ENCODE data around the gene RNF10. TPM values are rescaled to one million over a fixed set of nuclear protein-coding genes. Genes with fewer than 3 reads are reported as not detected.

The RNF10 gene
- total and polyA plus RNA-seq, 2 experiments from 2014 or later: 113 to 149 TPM

DNA sequence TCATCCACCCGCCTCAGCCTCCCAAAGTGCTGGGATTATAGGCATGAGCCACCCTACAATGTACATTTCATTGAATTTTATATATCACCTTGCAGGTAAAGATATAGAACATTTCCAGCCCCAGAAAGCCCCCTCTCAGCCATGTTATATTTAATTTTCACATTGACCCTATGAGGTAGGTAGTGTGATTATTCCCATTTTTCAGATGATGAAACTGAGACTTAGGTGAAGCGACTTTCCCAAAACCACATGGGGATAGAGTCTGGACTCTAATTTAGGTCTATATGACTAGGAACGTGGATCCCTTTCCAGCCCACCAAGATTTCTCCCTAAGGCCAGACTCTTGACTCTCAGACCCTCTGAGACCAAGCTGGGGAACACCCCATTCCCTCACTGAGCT lies 62.7 kb downstream of the RNF10 start:
- H3F3A ChIP-seq (replicated peaks; ENCODE audit: low read depth): no peaks in the 10 kb centered on the region
- no peak overlapping the region for H3K27ac Mint-ChIP-seq

GRCh38 chr12:120597861-120598260 lies 63.7 kb downstream of the RNF10 start:
- no peak for ATAC-seq
- no peak for DNase-seq (ENCODE audit: low spot score)
- Histone ChIP-seq H3K27ac (ENCODE audit: low read depth) (no peak overlapping the region), H3K4me1 (ENCODE audit: insufficient read depth) (no peaks in the 10 kb centered on the region; the same call in 1 of the 2 replicates), H3F3A (replicated peaks; ENCODE audit: low read depth) (no peaks in the 10 kb centered on the region), H3K4me2 (no peak overlapping the region), H3K27me3 (ENCODE audit: insufficient read depth) (no peaks in the 10 kb centered on the region), H3K36me3 (ENCODE audit: insufficient read depth) (no peaks in the 10 kb centered on the region), H2AFZ (no peak overlapping the region), H3K79me2 (replicated peaks; ENCODE audit: insufficient read depth) (no peaks in the 10 kb centered on the region), H3K9me2 (ENCODE audit: insufficient read depth) (no peaks in the 10 kb centered on the region), H4K20me1 (replicated peaks; ENCODE audit: insufficient read depth) (no peaks in the 10 kb centered on the region), H3K4me3 (no peak overlapping the region)
- Mint-ChIP-seq H3K4me3 (no peak overlapping the region), H3K4me1 (peaks cover 16% of the 10 kb centered on the region), H3K27me3 (ENCODE audit: insufficient read depth, low read depth, poor library complexity) (peaks cover 12% of the 10 kb centered on the region), H3K9me3 (no peaks in the 10 kb centered on the region), H3K36me3 (ENCODE audit: low read depth) (no peaks in the 10 kb centered on the region), H3K27ac (no peak overlapping the region)
- TF ChIP-seq POLR2AphosphoS5 (IDR thresholded peaks at IDR 0.05; ENCODE audit: low read depth): no peak
- TF ChIP-seq ZNF331 (CRISPR knock-in tag; IDR thresholded peaks at IDR 0.05; ENCODE audit: low read depth): no peak
- no peak for TF ChIP-seq STAT1 (IDR thresholded peaks at IDR 0.05; ENCODE audit: unreplicated experiment)
- TF ChIP-seq EZH2phosphoT487 (IDR thresholded peaks at IDR 0.05; ENCODE audit: unreplicated experiment): no peak
- TF ChIP-seq JUNB (IDR thresholded peaks at IDR 0.05; ENCODE audit: unreplicated experiment): no peak
- TF ChIP-seq, protein P1, sequence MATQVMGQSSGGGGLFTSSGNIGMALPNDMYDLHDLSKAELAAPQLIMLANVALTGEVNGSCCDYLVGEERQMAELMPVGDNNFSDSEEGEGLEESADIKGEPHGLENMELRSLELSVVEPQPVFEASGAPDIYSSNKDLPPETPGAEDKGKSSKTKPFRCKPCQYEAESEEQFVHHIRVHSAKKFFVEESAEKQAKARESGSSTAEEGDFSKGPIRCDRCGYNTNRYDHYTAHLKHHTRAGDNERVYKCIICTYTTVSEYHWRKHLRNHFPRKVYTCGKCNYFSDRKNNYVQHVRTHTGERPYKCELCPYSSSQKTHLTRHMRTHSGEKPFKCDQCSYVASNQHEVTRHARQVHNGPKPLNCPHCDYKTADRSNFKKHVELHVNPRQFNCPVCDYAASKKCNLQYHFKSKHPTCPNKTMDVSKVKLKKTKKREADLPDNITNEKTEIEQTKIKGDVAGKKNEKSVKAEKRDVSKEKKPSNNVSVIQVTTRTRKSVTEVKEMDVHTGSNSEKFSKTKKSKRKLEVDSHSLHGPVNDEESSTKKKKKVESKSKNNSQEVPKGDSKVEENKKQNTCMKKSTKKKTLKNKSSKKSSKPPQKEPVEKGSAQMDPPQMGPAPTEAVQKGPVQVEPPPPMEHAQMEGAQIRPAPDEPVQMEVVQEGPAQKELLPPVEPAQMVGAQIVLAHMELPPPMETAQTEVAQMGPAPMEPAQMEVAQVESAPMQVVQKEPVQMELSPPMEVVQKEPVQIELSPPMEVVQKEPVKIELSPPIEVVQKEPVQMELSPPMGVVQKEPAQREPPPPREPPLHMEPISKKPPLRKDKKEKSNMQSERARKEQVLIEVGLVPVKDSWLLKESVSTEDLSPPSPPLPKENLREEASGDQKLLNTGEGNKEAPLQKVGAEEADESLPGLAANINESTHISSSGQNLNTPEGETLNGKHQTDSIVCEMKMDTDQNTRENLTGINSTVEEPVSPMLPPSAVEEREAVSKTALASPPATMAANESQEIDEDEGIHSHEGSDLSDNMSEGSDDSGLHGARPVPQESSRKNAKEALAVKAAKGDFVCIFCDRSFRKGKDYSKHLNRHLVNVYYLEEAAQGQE (IDR thresholded peaks at IDR 0.05; ENCODE audit: unreplicated experiment): no peak
- no peak for TF ChIP-seq EZH2 (IDR thresholded peaks at IDR 0.05; ENCODE audit: low read depth, unreplicated experiment)
- TF ChIP-seq, protein P2, sequence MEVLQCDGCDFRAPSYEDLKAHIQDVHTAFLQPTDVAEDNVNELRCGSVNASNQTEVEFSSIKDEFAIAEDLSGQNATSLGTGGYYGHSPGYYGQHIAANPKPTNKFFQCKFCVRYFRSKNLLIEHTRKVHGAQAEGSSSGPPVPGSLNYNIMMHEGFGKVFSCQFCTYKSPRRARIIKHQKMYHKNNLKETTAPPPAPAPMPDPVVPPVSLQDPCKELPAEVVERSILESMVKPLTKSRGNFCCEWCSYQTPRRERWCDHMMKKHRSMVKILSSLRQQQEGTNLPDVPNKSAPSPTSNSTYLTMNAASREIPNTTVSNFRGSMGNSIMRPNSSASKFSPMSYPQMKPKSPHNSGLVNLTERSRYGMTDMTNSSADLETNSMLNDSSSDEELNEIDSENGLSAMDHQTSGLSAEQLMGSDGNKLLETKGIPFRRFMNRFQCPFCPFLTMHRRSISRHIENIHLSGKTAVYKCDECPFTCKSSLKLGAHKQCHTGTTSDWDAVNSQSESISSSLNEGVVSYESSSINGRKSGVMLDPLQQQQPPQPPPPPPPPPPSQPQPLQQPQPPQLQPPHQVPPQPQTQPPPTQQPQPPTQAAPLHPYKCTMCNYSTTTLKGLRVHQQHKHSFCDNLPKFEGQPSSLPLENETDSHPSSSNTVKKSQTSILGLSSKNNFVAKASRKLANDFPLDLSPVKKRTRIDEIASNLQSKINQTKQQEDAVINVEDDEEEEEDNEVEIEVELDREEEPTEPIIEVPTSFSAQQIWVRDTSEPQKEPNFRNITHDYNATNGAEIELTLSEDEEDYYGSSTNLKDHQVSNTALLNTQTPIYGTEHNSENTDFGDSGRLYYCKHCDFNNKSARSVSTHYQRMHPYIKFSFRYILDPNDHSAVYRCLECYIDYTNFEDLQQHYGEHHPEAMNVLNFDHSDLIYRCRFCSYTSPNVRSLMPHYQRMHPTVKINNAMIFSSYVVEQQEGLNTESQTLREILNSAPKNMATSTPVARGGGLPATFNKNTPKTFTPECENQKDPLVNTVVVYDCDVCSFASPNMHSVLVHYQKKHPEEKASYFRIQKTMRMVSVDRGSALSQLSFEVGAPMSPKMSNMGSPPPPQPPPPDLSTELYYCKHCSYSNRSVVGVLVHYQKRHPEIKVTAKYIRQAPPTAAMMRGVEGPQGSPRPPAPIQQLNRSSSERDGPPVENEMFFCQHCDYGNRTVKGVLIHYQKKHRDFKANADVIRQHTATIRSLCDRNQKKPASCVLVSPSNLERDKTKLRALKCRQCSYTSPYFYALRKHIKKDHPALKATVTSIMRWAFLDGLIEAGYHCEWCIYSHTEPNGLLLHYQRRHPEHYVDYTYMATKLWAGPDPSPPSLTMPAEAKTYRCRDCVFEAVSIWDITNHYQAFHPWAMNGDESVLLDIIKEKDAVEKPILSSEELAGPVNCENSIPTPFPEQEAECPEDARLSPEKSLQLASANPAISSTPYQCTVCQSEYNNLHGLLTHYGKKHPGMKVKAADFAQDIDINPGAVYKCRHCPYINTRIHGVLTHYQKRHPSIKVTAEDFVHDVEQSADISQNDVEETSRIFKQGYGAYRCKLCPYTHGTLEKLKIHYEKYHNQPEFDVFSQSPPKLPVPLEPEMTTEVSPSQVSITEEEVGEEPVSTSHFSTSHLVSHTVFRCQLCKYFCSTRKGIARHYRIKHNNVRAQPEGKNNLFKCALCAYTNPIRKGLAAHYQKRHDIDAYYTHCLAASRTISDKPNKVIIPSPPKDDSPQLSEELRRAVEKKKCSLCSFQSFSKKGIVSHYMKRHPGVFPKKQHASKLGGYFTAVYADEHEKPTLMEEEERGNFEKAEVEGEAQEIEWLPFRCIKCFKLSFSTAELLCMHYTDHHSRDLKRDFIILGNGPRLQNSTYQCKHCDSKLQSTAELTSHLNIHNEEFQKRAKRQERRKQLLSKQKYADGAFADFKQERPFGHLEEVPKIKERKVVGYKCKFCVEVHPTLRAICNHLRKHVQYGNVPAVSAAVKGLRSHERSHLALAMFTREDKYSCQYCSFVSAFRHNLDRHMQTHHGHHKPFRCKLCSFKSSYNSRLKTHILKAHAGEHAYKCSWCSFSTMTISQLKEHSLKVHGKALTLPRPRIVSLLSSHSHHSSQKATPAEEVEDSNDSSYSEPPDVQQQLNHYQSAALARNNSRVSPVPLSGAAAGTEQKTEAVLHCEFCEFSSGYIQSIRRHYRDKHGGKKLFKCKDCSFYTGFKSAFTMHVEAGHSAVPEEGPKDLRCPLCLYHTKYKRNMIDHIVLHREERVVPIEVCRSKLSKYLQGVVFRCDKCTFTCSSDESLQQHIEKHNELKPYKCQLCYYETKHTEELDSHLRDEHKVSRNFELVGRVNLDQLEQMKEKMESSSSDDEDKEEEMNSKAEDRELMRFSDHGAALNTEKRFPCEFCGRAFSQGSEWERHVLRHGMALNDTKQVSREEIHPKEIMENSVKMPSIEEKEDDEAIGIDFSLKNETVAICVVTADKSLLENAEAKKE (CRISPR knock-in tag; IDR thresholded peaks at IDR 0.05): no peak
- TF ChIP-seq, protein P3, sequence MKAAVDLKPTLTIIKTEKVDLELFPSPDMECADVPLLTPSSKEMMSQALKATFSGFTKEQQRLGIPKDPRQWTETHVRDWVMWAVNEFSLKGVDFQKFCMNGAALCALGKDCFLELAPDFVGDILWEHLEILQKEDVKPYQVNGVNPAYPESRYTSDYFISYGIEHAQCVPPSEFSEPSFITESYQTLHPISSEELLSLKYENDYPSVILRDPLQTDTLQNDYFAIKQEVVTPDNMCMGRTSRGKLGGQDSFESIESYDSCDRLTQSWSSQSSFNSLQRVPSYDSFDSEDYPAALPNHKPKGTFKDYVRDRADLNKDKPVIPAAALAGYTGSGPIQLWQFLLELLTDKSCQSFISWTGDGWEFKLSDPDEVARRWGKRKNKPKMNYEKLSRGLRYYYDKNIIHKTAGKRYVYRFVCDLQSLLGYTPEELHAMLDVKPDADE (IDR thresholded peaks at IDR 0.05): no peak
- TF ChIP-seq ZNF114 (CRISPR knock-in tag; IDR thresholded peaks at IDR 0.05): no peak
- no peak for TF ChIP-seq NANOG (IDR thresholded peaks at IDR 0.05; ENCODE audit: borderline replicate concordance)

More for the DNA sequence above, 62.7 kb downstream of the RNF10 start:
- Mint-ChIP-seq H3K4me1 (peaks cover 17% of the 10 kb centered on the region), H3K36me3 (ENCODE audit: low read depth) (no peaks in the 10 kb centered on the region), H3K27me3 (ENCODE audit: insufficient read depth, low read depth, poor library complexity) (peaks cover 12% of the 10 kb centered on the region), H3K4me3 (no peak overlapping the region), H3K9me3 (no peaks in the 10 kb centered on the region)
- no peaks in the 10 kb centered on the region for H3K27me3 ChIP-seq (ENCODE audit: insufficient read depth)
- ATAC-seq (no peak), DNase-seq (ENCODE audit: low spot score) (no peak)
- TF ChIP-seq ZNF331 (CRISPR knock-in tag; IDR thresholded peaks at IDR 0.05; ENCODE audit: low read depth) (no peak), NANOG (IDR thresholded peaks at IDR 0.05; ENCODE audit: borderline replicate concordance) (no peak)
- no peaks in the 10 kb centered on the region for H3K36me3 ChIP-seq (ENCODE audit: insufficient read depth)
- no peak overlapping the region for H3K4me2 ChIP-seq
- H3K4me1 ChIP-seq (ENCODE audit: insufficient read depth): no peaks in the 10 kb centered on the region; the same call in 1 of the 2 replicates
- no peak overlapping the region for H2AFZ ChIP-seq
- H3K9me2 ChIP-seq (ENCODE audit: insufficient read depth): no peaks in the 10 kb centered on the region
- H3K79me2 ChIP-seq (replicated peaks; ENCODE audit: insufficient read depth): no peaks in the 10 kb centered on the region
- H3K27ac ChIP-seq (ENCODE audit: low read depth): no peak overlapping the region
- H3K4me3 ChIP-seq: no peak overlapping the region
- H4K20me1 ChIP-seq (replicated peaks; ENCODE audit: insufficient read depth): no peaks in the 10 kb centered on the region
